SH-SY5Y (cell line): ENCODE measurements around the gene LTBP3.

Experiments
- GATA2 ChIP-seq: IDR thresholded peaks from 2 replicates; pipeline ENCODE4 v1.6.1; 2011; ENCODE audit warnings: mild to moderate bottlenecking, low read depth, low read length
- GATA3 ChIP-seq: IDR thresholded peaks from 2 replicates; pipeline ENCODE4 v1.6.1; 2011; ENCODE audit warnings: low read depth, mild to moderate bottlenecking, low read length, moderate library complexity

The LTBP3 gene

DNA sequence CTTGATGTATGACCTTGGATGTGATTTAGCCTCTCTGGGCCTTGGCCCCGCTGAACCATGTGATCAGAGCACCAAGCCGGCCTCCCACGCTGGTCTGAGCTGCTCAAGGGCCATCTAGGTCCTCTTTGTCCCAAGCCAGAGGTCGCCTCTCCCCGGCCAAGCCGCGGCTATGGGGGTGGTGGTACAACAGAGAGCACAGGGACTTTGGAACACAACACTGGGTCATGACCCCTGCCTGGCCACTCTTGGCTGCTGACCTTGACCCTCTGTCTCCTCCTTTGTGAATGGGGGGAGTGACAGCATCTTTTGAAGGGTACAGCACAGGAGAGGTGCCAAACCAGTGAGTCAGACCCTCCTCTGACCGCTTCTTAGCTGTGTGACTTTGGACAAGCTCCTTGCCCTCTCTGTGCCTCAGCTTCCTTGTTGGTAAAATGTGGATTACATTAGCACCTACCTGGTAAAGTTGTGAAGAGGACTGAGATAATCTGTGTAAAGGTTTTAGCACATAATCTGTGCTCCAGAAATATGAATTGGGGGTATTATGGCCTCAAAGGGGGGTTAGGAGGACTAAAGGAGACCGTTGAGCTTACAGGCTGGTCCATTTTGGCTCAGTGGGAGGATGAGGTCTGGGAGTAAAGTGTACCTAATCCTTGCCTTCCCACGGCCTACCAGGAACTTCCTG is 28.5 kb downstream of the LTBP3 start:
- TF ChIP-seq GATA3 (no peak), GATA2 (no peak)

- TF ChIP-seq GATA3 (no peak), GATA2 (no peak)
Measured at GRCh38 chr11:65528819-65529350, 29.3 kb downstream of the LTBP3 start.

DNA sequence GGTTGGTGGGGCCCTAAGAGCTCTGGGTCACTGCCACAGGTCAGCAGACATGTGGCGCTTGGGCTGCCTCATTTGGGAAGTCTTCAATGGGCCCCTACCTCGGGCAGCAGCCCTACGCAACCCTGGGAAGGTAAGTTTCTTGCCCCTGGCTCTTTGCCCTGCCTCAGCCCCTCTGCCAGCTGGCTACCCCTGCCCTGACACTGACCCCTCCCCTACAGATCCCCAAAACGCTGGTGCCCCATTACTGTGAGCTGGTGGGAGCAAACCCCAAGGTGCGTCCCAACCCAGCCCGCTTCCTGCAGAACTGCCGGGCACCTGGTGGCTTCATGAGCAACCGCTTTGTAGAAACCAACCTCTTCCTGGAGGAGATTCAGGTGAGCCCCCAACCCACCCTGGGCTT is 31.4 kb downstream of the LTBP3 start:
- TF ChIP-seq GATA2 (no peak), GATA3 (no peak)

DNA sequence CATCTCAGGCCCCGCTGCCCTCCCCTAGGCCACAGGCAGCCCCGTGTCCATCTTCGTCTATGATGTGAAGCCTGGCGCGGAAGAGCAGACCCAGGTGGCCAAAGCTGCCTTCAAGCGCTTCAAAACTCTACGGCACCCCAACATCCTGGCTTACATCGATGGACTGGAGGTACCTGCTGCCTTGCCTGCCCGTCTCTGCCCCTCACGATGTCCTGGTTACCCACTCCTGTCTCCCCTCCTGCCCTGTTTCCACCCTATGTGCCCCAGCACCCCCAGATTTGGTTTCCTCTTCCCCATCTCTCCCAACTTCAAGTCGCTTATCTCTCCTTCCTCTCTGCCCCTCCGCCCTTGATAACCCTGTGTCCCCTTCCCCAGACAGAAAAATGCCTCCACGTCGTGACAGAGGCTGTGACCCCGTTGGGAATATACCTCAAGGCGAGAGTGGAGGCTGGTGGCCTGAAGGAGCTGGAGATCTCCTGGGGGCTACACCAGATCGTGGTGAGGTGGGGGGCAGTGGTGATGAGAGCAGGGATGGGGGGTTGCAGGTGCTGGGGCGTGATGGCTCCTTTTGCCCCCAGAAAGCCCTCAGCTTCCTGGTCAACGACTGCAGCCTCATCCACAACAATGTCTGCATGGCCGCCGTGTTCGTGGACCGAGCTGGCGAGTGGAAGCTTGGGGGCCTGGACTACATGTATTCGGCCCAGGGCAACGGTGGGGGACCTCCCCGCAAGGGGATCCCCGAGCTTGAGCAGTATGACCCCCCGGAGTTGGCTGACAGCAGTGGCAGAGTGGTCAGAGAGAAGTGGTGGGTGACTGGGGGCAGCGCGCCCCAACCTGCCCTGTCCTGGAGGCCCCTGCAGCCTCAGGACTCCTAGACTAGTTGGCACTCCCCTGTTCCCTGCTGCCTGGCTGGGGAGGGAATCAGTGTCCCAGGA is 32.3 kb downstream of the LTBP3 start:
- TF ChIP-seq GATA2 (no peak), GATA3 (no peak)

DNA sequence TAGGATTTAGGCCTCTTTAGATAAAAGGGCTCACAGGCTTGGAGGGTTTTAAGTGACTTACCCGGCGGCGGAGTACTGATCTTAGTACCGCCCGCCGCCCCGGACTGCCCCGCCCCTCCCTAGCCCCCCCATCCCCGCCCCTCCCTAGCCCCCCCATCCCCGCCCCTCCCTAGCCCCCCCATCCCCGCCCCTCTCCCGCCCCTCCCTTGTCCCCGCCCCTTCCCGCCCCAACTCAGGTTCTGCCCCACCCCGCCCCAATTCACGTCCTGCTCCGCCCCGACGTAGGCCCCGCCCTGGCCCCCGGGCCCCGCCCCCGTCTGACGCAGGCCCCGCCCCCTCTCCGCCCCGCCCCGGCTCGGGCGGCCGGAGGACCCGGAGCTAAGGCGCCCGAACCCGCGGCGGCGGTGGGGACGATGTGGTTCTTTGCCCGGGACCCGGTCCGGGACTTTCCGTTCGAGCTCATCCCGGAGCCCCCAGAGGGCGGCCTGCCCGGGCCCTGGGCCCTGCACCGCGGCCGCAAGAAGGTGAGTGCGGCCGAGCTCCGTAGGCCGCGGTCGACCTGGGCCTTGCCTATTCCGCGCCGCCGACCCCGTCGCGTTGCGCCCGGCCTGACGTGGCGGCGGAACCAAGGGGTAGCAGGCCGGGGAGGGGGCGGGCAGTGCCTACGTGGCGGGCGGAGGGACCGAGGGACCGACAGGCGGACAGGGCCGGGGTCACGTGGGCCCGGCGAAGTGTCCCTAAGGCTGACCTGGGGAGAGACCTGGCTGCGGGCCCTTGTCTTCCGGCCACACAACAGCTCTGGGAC is 33.2 kb downstream of the LTBP3 start, which contains the start of gene SCYL1:
Gene SCYL1 (plus strand): TSS at position 343 of the 805 bp plus-strand sequence. CDS start 71 bp downstream, at position 414.
- TF ChIP-seq GATA2 = no peak

DNA sequence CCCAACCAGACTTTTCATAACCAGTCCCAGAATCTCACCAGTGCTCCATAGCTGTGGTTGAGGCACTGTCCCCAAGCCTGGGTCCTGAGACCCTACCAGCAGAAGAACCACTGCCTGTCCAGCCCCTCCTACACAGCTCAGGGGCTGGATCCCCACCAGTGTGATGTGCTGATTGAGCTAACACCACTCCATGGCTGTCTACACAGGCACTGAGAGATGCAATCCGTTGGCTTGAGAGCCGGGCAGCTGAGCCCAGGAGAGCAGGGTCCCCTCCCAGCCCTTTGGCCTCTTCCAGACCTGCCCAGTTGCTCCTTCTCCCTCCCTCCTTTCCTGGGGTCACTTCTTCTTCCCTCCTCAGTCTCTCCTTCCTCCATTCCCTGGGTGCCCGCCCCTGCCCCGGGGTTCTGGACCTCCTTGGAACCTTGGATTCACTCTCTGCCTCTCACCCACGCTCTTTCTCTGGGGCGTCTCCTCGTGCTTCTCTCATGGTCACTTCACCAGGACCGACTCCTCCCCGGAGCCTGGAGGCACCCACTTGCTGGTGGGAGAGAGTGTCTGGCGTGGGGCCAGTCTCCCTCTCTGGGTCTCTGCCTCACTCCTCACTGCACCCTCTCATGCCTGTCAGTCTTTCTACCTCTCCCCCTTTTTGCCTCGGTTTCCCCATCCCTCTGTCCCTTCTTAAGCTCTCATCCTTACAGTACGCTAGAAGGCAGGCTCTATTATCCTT is 34.0 kb downstream of the LTBP3 start:
- TF ChIP-seq GATA2 = no peak
- TF ChIP-seq GATA3 = no peak

GRCh38 chr11:65516135-65516968 is 41.8 kb downstream of the LTBP3 start:
- TF ChIP-seq GATA2 = no peak
- TF ChIP-seq GATA3 = no peak

GRCh38 chr11:65506772-65507505 is 51.2 kb downstream of the LTBP3 start:
- TF ChIP-seq GATA3 (no peak), GATA2 (no peak)

DNA sequence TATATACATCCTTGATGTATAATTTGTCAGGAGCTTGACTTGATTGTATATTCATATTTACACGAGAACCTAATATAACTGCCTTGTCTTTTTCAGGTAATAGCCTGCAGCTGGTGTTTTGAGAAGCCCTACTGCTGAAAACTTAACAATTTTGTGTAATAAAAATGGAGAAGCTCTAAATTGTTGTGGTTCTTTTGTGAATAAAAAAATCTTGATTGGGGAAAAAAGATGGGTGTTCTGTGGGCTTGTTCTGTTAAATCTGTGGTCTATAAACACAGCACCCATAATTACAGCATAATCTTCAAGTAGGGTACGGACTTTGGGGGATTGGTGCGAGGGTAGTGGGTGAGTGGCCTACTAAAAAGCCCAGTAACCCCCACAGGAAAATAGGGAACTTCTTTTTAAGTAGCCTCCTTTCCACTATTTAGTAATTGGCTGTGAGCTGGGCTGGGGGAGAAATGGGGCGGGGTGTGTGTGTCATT is 51.8 kb downstream of the LTBP3 start:
- TF ChIP-seq GATA2 (no peak), GATA3 (no peak)

GRCh38 chr11:65505466-65506289 is 52.5 kb downstream of the LTBP3 start:
- no peak for TF ChIP-seq GATA3
- no peak for TF ChIP-seq GATA2
